Parathyroid adenoma (tissue), 2 donors: ENCODE results near the gene ITSN2.
"Not testable (repeated sequence)": the region's sequence is repeated elsewhere in the genome, so short reads cannot be mapped to it uniquely, and the experiment has no call there.

ENCODE experiments used
- H2AFZ ChIP-seq: fragments of 300-600 bp; sonication (generic); one replicate; pipeline ENCODE4 v1.7.0; 2017; ENCODE audit warnings: antibody characterized with exemption, mild to moderate bottlenecking
- H3K27ac ChIP-seq: fragments of 300-600 bp; sonication (generic); one replicate; pipeline ENCODE4 v1.7.0; 2017
- H3K27me3 ChIP-seq: fragments of 300-600 bp; sonication (generic); one replicate; pipeline ENCODE4 v1.7.0; 2017; ENCODE audit warnings: low read length; ENCODE audit not compliant: control insufficient read depth, insufficient read depth
- H3K36me3 ChIP-seq: fragments of 300-600 bp; sonication (generic); one replicate; pipeline ENCODE4 v1.7.0; 2017; ENCODE audit warnings: low read length; ENCODE audit not compliant: control insufficient read depth, insufficient read depth
- H3K4me1 ChIP-seq: fragments of 300-600 bp; sonication (generic); one replicate; pipeline ENCODE4 v1.7.0; 2017; ENCODE audit warnings: control low read depth
- H3K4me2 ChIP-seq: fragments of 300-600 bp; sonication (generic); one replicate; pipeline ENCODE4 v1.7.0; 2017; ENCODE audit warnings: low read length
- H3K4me3 ChIP-seq: fragments of 300-600 bp; sonication (generic); one replicate; pipeline ENCODE4 v1.7.0; 2017; ENCODE audit warnings: low read depth, low read length
- H3K79me2 ChIP-seq: fragments of 300-600 bp; sonication (generic); one replicate; pipeline ENCODE4 v1.7.0; 2017; ENCODE audit warnings: control low read depth
- H3K9ac ChIP-seq: fragments of 300-600 bp; sonication (generic); one replicate; pipeline ENCODE4 v1.7.0; 2017; ENCODE audit warnings: mild to moderate bottlenecking
- H3K9me3 ChIP-seq: fragments of 300-600 bp; sonication (generic); one replicate; pipeline ENCODE4 v1.7.0; 2017; ENCODE audit warnings: low read length; ENCODE audit not compliant: control insufficient read depth
- CTCF ChIP-seq: fragments of 300-600 bp; sonication (generic); IDR thresholded peaks from one replicate; pipeline ENCODE4 v1.7.0; 2017; ENCODE audit warnings: antibody characterized with exemption, mild to moderate bottlenecking
- donor health status: primary hyperparathyroidism.

ITSN2 gene

GRCh38 chr2:24204505-24204904, 155.8 kb downstream of the ITSN2 start:
- Histone ChIP-seq H3K4me3 (no peak overlapping the region), H3K27me3 (no peaks in the 10 kb centered on the region), H3K4me1 (no peaks in the 10 kb centered on the region), H3K36me3 (no peaks in the 10 kb centered on the region), H3K79me2 (no peaks in the 10 kb centered on the region), H3K9ac (no peak overlapping the region), H2AFZ (no peak overlapping the region), H3K27ac (no peak overlapping the region), H3K4me2 (no peak overlapping the region), H3K9me3 (no peaks in the 10 kb centered on the region)
- TF ChIP-seq CTCF, result no peak

- no peaks in the 10 kb centered on the region for H3K27me3 ChIP-seq
- no peak overlapping the region for H3K9ac ChIP-seq
- H3K9me3 ChIP-seq, result no peaks in the 10 kb centered on the region
- H3K4me1 ChIP-seq, result no peaks in the 10 kb centered on the region
- no peaks in the 10 kb centered on the region for H3K36me3 ChIP-seq
- no peak overlapping the region for H2AFZ ChIP-seq
- no peaks in the 10 kb centered on the region for H3K79me2 ChIP-seq
- no peak overlapping the region for H3K4me3 ChIP-seq
- TF ChIP-seq CTCF, result no peak
- H3K4me2 ChIP-seq, result no peak overlapping the region
- no peak overlapping the region for H3K27ac ChIP-seq
Measured at GRCh38 chr2:24203787-24204150, 156.6 kb downstream of the ITSN2 start.

GRCh38 chr2:24203029-24203786, 157.1 kb downstream of the ITSN2 start:
- Histone ChIP-seq H3K9ac (no peak overlapping the region), H3K9me3 (no peaks in the 10 kb centered on the region), H3K27me3 (no peaks in the 10 kb centered on the region), H3K4me1 (no peaks in the 10 kb centered on the region), H3K4me3 (no peak overlapping the region), H3K36me3 (no peaks in the 10 kb centered on the region), H3K27ac (no peak overlapping the region), H3K4me2 (no peak overlapping the region), H2AFZ (no peak overlapping the region), H3K79me2 (no peaks in the 10 kb centered on the region)
- no peak for TF ChIP-seq CTCF

GRCh38 chr2:24200799-24201198, 159.5 kb downstream of the ITSN2 start:
- no peak overlapping the region for H3K27ac ChIP-seq
- H2AFZ ChIP-seq, result no peak overlapping the region
- no peaks in the 10 kb centered on the region for H3K36me3 ChIP-seq
- TF ChIP-seq CTCF, result no peak
- H3K4me2 ChIP-seq, result no peak overlapping the region
- H3K4me1 ChIP-seq, result no peaks in the 10 kb centered on the region
- no peaks in the 10 kb centered on the region for H3K27me3 ChIP-seq
- H3K9ac ChIP-seq, result no peak overlapping the region
- no peaks in the 10 kb centered on the region for H3K9me3 ChIP-seq
- no peaks in the 10 kb centered on the region for H3K79me2 ChIP-seq
- H3K4me3 ChIP-seq, result no peak overlapping the region

GRCh38 chr2:24199968-24200590, 160.3 kb downstream of the ITSN2 start:
- no peak overlapping the region for H3K27ac ChIP-seq
- no peak overlapping the region for H3K9ac ChIP-seq
- no peaks in the 10 kb centered on the region for H3K27me3 ChIP-seq
- no peaks in the 10 kb centered on the region for H3K9me3 ChIP-seq
- no peaks in the 10 kb centered on the region for H3K79me2 ChIP-seq
- H3K4me3 ChIP-seq, result no peak overlapping the region
- no peak overlapping the region for H3K4me2 ChIP-seq
- no peak overlapping the region for H2AFZ ChIP-seq
- TF ChIP-seq CTCF, result no peak
- H3K4me1 ChIP-seq, result no peaks in the 10 kb centered on the region
- H3K36me3 ChIP-seq, result no peaks in the 10 kb centered on the region

- not testable (repeated sequence) for H3K27ac ChIP-seq
Measured at GRCh38 chr2:24197213-24197612, 163.1 kb downstream of the ITSN2 start.

More at GRCh38 chr2:24197213-24197612, 163.1 kb downstream of the ITSN2 start:
- H3K27me3 ChIP-seq, H3K4me3 ChIP-seq, H3K4me1 ChIP-seq, H3K9me3 ChIP-seq, H2AFZ ChIP-seq, H3K79me2 ChIP-seq, H3K9ac ChIP-seq, H3K36me3 ChIP-seq, H3K4me2 ChIP-seq: not testable (repeated sequence)
